Mucosa of descending colon (tissue), 3 donors: Measurements from ENCODE around the gene ALDH1A3. TPM values are rescaled to one million over a fixed set of nuclear protein-coding genes. Genes with fewer than 3 reads are reported as not detected.

ENCODE experiments used
- ATAC-seq: fragments of 200-7000 bp; cut with Tn5 transposase; one replicate; pipeline ENCODE4 v1.9.1; 2020; ENCODE audit warnings: mild to moderate bottlenecking, moderate library complexity
- DNase-seq, 3 donors: peaks; one replicate each; pipeline ENCODE4 v3.0.0-alpha.2; 2020
- H3K36me3 ChIP-seq: fragments of 200-600 bp; one replicate; pipeline ENCODE4 v1.8.0; 2021; ENCODE audit warnings: low read depth, mild to moderate bottlenecking
- H3K4me1 ChIP-seq: fragments of 200-600 bp; one replicate; pipeline ENCODE4 v1.8.0; 2021; ENCODE audit warnings: low read depth, mild to moderate bottlenecking
- H3K4me3 ChIP-seq: fragments of 200-600 bp; one replicate; pipeline ENCODE4 v1.8.0; 2021; ENCODE audit warnings: mild to moderate bottlenecking
- H3K9me3 ChIP-seq: fragments of 200-600 bp; one replicate; pipeline ENCODE4 v1.8.0; 2021; ENCODE audit warnings: mild to moderate bottlenecking
- intact Hi-C, 2 donors: fragments of 100-400 bp; cut with DNase I in 1 of 2; cut with micrococcal nuclease in 1 of 2; formaldehyde crosslinking; loops; one replicate each; pipeline versions ENCODE4 v1.11.0 to v1.11.1; 2022; cut with DNase I, micrococcal nuclease
- total RNA-seq, 3 donors: library from RNA; stranded (reverse); fragmentation: NEBNext Ultra II Directional in 2 of 3; extraction: Animal tissue kit (Norgen Biotek cat#: 25700) in 2 of 3; gene quantifications; one replicate each; pipeline versions ENCODE4 v1.2.1 to v1.2.4, GENCODE V29; 2021 to 2023
- TF ChIP-seq, protein P1 (sequence below): fragments of 200-600 bp; IDR thresholded peaks from one replicate; pipeline ENCODE4 v1.8.0; 2022; ENCODE audit warnings: antibody characterized with exemption, mild to moderate bottlenecking
- donor health status: DM: no; HTN: no; CAD: no; lungs with moderate emphysema.
- donor health status: DM: no; HTN: no; CAD: no.
- donor health status: DM: no; HTN: yes; CAD: no.

ALDH1A3 gene
- total RNA-seq, 3 donors from 2014 or later = 4.7 to 18.0 (median 12.9) TPM

DNA sequence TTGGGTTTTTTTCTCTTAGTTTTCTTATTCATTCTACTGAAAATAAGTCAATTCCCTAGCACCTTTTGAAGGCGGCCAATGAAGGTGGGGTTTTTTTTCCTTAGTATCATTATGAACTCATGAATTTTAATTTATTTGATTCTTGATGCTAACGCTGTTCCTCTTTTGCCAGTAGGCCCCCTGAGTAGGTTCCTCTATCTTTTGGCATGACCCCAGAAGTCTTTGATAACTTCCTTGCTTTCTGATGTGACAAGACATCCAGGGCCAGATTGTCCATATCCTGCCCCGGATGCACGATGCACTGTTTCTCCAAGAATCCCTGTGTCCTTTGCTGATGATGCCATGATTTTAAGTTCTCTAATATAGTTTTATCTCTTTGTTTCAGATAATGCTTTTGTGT, 60.2 kb downstream of the ALDH1A3 start:
- TF ChIP-seq, protein P1, sequence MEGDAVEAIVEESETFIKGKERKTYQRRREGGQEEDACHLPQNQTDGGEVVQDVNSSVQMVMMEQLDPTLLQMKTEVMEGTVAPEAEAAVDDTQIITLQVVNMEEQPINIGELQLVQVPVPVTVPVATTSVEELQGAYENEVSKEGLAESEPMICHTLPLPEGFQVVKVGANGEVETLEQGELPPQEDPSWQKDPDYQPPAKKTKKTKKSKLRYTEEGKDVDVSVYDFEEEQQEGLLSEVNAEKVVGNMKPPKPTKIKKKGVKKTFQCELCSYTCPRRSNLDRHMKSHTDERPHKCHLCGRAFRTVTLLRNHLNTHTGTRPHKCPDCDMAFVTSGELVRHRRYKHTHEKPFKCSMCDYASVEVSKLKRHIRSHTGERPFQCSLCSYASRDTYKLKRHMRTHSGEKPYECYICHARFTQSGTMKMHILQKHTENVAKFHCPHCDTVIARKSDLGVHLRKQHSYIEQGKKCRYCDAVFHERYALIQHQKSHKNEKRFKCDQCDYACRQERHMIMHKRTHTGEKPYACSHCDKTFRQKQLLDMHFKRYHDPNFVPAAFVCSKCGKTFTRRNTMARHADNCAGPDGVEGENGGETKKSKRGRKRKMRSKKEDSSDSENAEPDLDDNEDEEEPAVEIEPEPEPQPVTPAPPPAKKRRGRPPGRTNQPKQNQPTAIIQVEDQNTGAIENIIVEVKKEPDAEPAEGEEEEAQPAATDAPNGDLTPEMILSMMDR = no peak
- H3K36me3 ChIP-seq = no peaks in the 10 kb centered on the region
- H3K4me1 ChIP-seq = no peaks in the 10 kb centered on the region
- no peak for DNase-seq
- intact Hi-C loops = no loop called here
- ATAC-seq = no peak
- no peak overlapping the region for H3K4me3 ChIP-seq
- no peaks in the 10 kb centered on the region for H3K9me3 ChIP-seq

DNA sequence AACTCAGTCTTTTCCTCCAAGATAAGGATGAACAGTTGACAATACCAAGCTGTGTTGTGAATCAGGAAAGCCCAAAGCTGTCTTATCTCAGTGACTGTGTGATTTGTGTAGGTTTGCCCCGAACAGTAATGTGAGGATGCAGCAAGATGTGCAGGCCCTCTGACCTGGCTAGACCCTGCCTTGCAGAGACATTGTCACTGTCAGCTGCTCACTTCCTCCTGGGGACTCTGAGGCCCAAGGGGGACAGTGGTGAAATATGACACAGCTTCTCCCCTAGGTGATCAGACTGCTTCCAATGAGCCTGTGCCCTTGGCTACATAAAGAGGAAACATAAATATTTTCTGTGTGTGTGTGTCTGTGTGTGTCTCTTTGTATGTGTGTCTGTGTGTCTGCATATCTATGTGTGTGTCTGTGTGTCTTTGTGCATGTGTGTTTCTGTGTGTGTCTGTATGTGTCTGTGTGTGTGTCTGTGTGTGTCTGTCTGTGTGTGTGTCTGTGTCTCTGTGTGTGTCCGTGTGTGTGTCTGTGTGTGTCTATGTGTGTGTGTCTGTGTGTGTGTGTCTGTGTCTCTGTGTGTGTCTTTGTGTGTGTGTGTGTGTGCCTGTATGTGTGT, 61.2 kb downstream of the ALDH1A3 start:
- TF ChIP-seq, protein P1 = no peak
- Histone ChIP-seq H3K4me1 (no peaks in the 10 kb centered on the region), H3K36me3 (no peaks in the 10 kb centered on the region), H3K4me3 (no peak overlapping the region), H3K9me3 (no peaks in the 10 kb centered on the region)
- intact Hi-C loops = no loop called here
- ATAC-seq (peak; percentile 71), DNase-seq (no peak)

DNA sequence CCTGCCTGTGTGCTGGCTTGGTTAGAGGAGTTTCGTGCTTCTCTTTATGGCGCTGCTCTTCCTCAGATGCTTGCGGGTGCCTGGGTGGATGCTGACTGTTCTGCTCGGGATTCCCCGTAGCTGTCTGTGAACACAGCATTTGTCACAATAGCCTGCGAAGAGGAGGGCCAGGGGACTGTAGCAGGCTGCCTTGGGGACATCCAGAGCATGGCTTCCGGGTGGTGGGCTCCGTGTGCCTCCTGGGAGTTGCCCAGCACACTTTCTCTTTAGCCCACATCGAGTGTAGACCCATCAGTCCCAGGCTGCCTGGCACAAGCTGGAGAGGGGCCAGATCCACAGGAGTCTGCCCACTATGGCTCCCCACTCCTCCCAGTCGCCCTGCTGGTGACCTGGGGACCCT, 61.9 kb downstream of the ALDH1A3 start:
- no peak overlapping the region for H3K4me3 ChIP-seq
- H3K4me1 ChIP-seq = no peaks in the 10 kb centered on the region
- no peaks in the 10 kb centered on the region for H3K9me3 ChIP-seq
- ATAC-seq (peak; percentile 19), DNase-seq (no peak)
- TF ChIP-seq, protein P1 = no peak
- H3K36me3 ChIP-seq = no peaks in the 10 kb centered on the region
- intact Hi-C loops = no loop called here

DNA sequence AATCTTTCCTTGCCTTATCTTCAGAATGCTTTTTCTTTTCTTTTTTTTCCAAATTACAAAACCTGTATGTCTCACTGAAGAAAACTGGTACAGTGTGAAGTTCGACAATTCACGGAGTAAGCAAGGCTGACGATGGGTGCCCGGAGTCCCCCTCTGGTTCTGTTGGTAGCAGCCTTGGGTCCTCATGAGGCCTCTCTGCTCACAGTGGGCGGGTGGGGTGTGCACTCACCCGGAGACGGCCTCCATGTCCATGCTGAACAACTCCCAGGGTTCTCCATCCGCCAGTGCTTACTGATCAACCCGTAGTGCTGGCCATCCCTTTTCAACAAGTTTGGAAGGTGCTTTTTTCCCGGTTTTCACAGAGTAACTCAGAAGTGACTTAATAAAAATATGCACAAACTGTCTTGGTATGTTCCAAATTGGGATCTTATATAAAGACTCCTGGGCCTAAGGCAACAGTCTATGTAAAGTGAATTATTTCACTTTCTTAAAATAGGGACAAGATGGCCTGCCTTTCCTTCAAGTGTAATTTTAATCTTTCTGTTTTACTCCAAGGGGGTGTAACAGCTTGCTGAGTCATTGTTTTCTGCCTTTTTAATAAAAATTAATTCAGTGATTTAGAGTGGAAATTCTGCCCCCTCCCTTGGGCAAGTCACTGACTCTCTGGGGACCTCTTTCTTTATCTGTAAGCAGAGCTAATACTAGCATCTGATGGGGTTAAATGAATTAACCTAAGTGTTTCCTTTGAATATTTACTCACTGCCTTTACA, 63.2 kb downstream of the ALDH1A3 start:
- Histone ChIP-seq H3K9me3 (no peaks in the 10 kb centered on the region), H3K4me1 (no peaks in the 10 kb centered on the region), H3K36me3 (no peaks in the 10 kb centered on the region), H3K4me3 (no peak overlapping the region)
- intact Hi-C loops = no loop called here
- TF ChIP-seq, protein P1 = no peak
- ATAC-seq (no peak), DNase-seq (no peak)

- Histone ChIP-seq H3K4me3 (no peak overlapping the region), H3K36me3 (no peaks in the 10 kb centered on the region), H3K9me3 (no peaks in the 10 kb centered on the region), H3K4me1 (no peaks in the 10 kb centered on the region)
- TF ChIP-seq, protein P1 = no peak
- DNase-seq = no peak
- intact Hi-C loops = no loop called here
- ATAC-seq = peak; percentile 11
Observed at GRCh38 chr15:100944244-100944895, 64.7 kb downstream of the ALDH1A3 start.
